ENCODE results near the gene WWTR1.

GRCh38 chr3:149612456-149612855 lies 45.4 kb downstream of the WWTR1 start:
- no peak for TF ChIP-seq CTCF (IDR thresholded peaks at IDR 0.05; ENCODE audit: control extremely low read depth in 1 of 3, insufficient read depth in 1 of 3, low read depth in 1 of 3, low read length in 3 of 3)
- no peak for TF ChIP-seq TCF12 (IDR thresholded peaks at IDR 0.05; ENCODE audit: low read depth, low read length)
- no peak for TF ChIP-seq SIN3A (conservative IDR thresholded peaks at IDR 0.05 in 1 of 2, IDR thresholded peaks at IDR 0.05 in 1 of 2; ENCODE audit: low read depth in 1 of 2, low read length in 2 of 2)
- TF ChIP-seq YY1 (IDR thresholded peaks at IDR 0.05; ENCODE audit: low read depth, low read length), result no peak
- no peak for TF ChIP-seq SIX5 (IDR thresholded peaks at IDR 0.05; ENCODE audit: low read depth, low read length)
- TF ChIP-seq SP2 (IDR thresholded peaks at IDR 0.05; ENCODE audit: low read length), result no peak
- TF ChIP-seq GTF2F1 (IDR thresholded peaks at IDR 0.05; ENCODE audit: borderline replicate concordance, low read depth, low read length), result no peak
- TF ChIP-seq POLR2AphosphoS5 (IDR thresholded peaks at IDR 0.05; ENCODE audit: low read depth, low read length), result no peak
- TF ChIP-seq JUN (IDR thresholded peaks at IDR 0.05; ENCODE audit: low read depth, low read length), result no peak
- no peak for TF ChIP-seq POLR2A (IDR thresholded peaks at IDR 0.05; ENCODE audit: control extremely low read depth in 1 of 2, low read depth in 2 of 2, low read length in 2 of 2)
- TF ChIP-seq SRF (IDR thresholded peaks at IDR 0.05; ENCODE audit: low read depth, low read length), result no peak
- no peak for TF ChIP-seq RNF2 (IDR thresholded peaks at IDR 0.05; ENCODE audit: borderline replicate concordance, low read depth, low read length, missing control alignments, poor library complexity, severe bottlenecking)
- TF ChIP-seq TAF7 (optimal IDR thresholded peaks at IDR 0.05; ENCODE audit: borderline replicate concordance, low read depth, low read length), result no peak
- no peak for TF ChIP-seq BRCA1 (IDR thresholded peaks at IDR 0.05; ENCODE audit: low read depth, low read length)
